K562 (cell line): Measurements from ENCODE around the gene TAF3.

Experiments used
- ATF2 ChIP-seq: sonication (generic); formaldehyde crosslinking; IDR thresholded peaks from 2 replicates; pipeline ENCODE4 v1.8.1; 2022; ENCODE audit warnings: missing genetic modification reagents
- CHCHD3 ChIP-seq: fragments of 250-450 bp; sonication (Bioruptor Pico); IDR thresholded peaks from 2 replicates; pipeline ENCODE4 v2.1.2; 2022; ENCODE audit warnings: mild to moderate bottlenecking
- CTCF ChIP-seq, 3 experiments: IDR thresholded peaks in 2 of 3; conservative IDR thresholded peaks in 1 of 3; 2 replicates each; pipeline ENCODE4 v1.5.1; 2011 to 2012; ENCODE audit warnings: low read length in 3 of 3, mild to moderate bottlenecking in 3 of 3, control low read depth in 2 of 3, improper control_type of control experiment in 1 of 3, inconsistent platforms in 1 of 3, low read depth in 1 of 3, mixed read lengths in 1 of 3, moderate library complexity in 1 of 3; ENCODE audit not compliant: insufficient read depth in 2 of 3
- E2F8 ChIP-seq: fragments of 450-650 bp; IDR thresholded peaks from 2 replicates; pipeline ENCODE4 v1.7.1; 2018; ENCODE audit warnings: mild to moderate bottlenecking, low read depth; ENCODE audit not compliant: partially characterized antibody
- EZH2 ChIP-seq: IDR thresholded peaks from 2 replicates; pipeline ENCODE4 v1.6.1; 2012; ENCODE audit warnings: low read depth, mild to moderate bottlenecking, inconsistent platforms, low read length, borderline replicate concordance
- KLF1 ChIP-seq: fragments of 450-650 bp; IDR thresholded peaks from 2 replicates; pipeline ENCODE4 v1.6.1; 2016; ENCODE audit warnings: missing genetic modification characterization, missing compliant biosample characterization
- MAFK ChIP-seq: IDR thresholded peaks from 2 replicates; pipeline ENCODE4 v1.6.1; 2011; ENCODE audit warnings: low read length, improper control_type of control experiment
- PCBP2 ChIP-seq: fragments of 200-400 bp; formaldehyde crosslinking; IDR thresholded peaks from 2 replicates; pipeline ENCODE4 v1.6.1; 2018; ENCODE audit warnings: low read length, low read depth, mild to moderate bottlenecking, moderate library complexity; ENCODE audit not compliant: poor library complexity, severe bottlenecking
- POLR2A ChIP-seq: fragments of 450-650 bp; conservative IDR thresholded peaks from 2 replicates; pipeline ENCODE4 v1.6.1; 2016
- RFX5 ChIP-seq: IDR thresholded peaks from 2 replicates; pipeline ENCODE4 v1.6.1; 2011; ENCODE audit warnings: low read depth, mild to moderate bottlenecking, improper control_type of control experiment, low read length
- TEAD4 ChIP-seq, 2 experiments: sonication (generic) in 1 of 2; formaldehyde crosslinking in 1 of 2; IDR thresholded peaks; 2 replicates each; pipeline versions ENCODE4 v1.6.1 to v1.8.0; 2012 to 2022; ENCODE audit warnings: borderline replicate concordance in 1 of 2, inconsistent platforms in 1 of 2, low read length in 1 of 2, mild to moderate bottlenecking in 1 of 2, missing genetic modification reagents in 1 of 2
- USF2 ChIP-seq: sonication (generic); formaldehyde crosslinking; IDR thresholded peaks from 2 replicates; pipeline ENCODE4 v1.5.0; 2020; ENCODE audit warnings: missing genetic modification reagents
- ZBTB43 ChIP-seq: sonication (generic); formaldehyde crosslinking; IDR thresholded peaks from 2 replicates; pipeline ENCODE4 v1.8.0; 2023; ENCODE audit warnings: mild to moderate bottlenecking, missing genetic modification reagents
- ZNF449 ChIP-seq: fragments of 250-450 bp; sonication (Bioruptor Pico); IDR thresholded peaks from 2 replicates; pipeline ENCODE4 v1.8.0; 2022; ENCODE audit warnings: moderate library complexity, mild to moderate bottlenecking, inconsistent platforms

GRCh38 chr10:8059191-8059936 is 241.1 kb downstream of the TAF3 start:
- no peak for TF ChIP-seq MAFK
- TF ChIP-seq ATF2 = no peak
- no peak for TF ChIP-seq KLF1
- TF ChIP-seq EZH2 = no peak
- no peak for TF ChIP-seq CTCF (IDR thresholded peaks at IDR 0.05 in 2 of 3, conservative IDR thresholded peaks at IDR 0.05 in 1 of 3; ENCODE audit: insufficient read depth in 2 of 3, low read depth in 1 of 3, low read length in 3 of 3)
- no peak for TF ChIP-seq USF2 (CRISPR knock-in tag)
- TF ChIP-seq ZNF449 (CRISPR knock-in tag) = no peak
- no peak for TF ChIP-seq CHCHD3
- no peak for TF ChIP-seq RFX5
- no peak for TF ChIP-seq TEAD4 (IDR thresholded peaks at IDR 0.05; ENCODE audit: low read length)
- TF ChIP-seq TEAD4 (CRISPR knock-in tag; IDR thresholded peaks at IDR 0.05; ENCODE audit: borderline replicate concordance) = no peak
- TF ChIP-seq E2F8 = no peak
- TF ChIP-seq PCBP2 = no peak
- TF ChIP-seq POLR2A = no peak
- no peak for TF ChIP-seq ZBTB43 (CRISPR knock-in tag)
